PC-9 (cell line): ENCODE measurements around the gene SMC3.

Experiments
- CTCF ChIP-seq: fragments of 200-600 bp; sonication (generic); conservative IDR thresholded peaks from 2 replicates; pipeline ENCODE4 v1.6.1; 2017; ENCODE audit warnings: mixed run types, antibody characterized with exemption, mild to moderate bottlenecking, moderate library complexity
- EZH2 ChIP-seq: fragments of 200-600 bp; sonication (generic); IDR thresholded peaks from 2 replicates; pipeline ENCODE4 v1.8.0; 2017; ENCODE audit warnings: antibody characterized with exemption, low read depth

- TF ChIP-seq CTCF = no peak
- TF ChIP-seq EZH2 = no peak
Observed at GRCh38 chr10:110556296-110556695, 11.2 kb upstream of the SMC3 start.
